Measurements from ENCODE around the gene TTC28.
A peak's percentile ranks its signal among the peaks of the same experiment; 100 is the strongest.

The TTC28 gene

DNA sequence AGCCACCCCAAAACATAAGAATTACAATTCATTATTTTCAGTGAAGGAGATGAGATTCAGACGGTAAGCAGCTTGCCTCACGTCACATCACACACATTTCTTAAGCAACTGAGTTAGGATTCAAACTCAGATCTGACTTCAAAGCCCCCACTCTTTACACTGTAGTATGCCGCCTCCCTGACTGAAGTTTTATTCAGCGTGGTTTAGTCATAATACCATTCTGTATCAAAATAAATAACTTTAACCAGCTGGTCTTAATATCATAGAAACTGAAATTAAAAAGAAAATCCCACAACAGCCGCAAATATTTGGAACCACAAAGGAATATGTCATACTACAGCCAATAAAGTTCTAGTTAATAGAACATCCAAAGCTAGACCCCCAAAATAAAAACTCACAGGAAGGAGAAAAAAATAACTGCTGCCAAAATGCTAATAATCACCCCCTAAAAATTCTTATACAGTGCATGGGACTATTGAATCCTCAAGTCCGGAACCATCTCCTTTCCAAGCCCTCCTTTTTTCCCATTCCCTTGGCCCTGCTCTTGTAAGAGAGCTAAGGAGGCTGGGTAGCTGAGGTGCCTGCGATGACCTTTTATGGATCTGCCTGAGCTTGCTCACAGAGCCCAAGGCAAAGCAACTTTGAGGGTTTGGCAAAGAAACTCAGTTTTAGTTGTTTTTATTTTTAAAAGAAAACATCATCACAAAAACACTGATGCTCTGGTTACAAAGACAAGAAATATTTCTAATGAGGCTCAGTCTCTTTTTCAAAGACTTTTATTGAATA lies 334.5 kb downstream of the TTC28 start:
- DNase-seq: no peak

DNA sequence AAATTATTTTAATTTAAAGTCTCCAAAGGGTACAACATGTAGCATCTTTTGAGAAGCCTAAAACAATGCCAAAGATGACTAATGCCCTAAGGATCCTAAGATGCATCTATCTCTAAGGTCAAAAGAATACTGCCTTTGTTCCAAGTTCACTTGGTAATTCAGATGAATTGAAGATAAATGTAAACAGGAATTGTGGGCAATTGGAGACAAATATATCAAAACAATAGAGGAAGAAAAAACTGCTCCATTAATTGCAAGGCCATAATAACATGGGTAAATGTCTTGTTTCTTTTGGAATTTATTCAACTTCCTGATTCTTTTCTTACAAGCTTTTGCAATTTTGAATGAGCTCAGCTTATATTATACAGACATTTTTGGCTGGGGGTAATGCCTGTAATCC lies 338.6 kb downstream of the TTC28 start:
- DNase-seq: no peak

DNA sequence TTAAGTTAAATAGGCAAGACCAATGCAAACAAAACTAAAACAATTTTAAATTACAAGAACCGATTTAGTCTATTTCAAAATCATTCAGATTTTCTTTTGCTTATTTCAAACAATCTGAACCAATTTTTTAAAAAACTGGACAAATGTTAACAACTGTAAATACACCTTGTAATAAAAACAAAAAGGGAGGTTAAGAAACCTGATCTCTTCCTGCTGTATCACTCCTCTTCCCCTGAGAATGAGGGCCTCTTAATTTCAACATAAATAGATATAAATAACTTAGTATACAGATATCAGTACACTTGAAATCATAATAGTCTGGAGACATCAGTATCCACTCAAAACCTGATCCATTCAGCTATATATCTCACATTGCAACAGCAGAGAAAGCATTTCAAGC lies 346.6 kb downstream of the TTC28 start:
- DNase-seq: peak in 2 of 3 experiments; percentile 60 to 61

DNA sequence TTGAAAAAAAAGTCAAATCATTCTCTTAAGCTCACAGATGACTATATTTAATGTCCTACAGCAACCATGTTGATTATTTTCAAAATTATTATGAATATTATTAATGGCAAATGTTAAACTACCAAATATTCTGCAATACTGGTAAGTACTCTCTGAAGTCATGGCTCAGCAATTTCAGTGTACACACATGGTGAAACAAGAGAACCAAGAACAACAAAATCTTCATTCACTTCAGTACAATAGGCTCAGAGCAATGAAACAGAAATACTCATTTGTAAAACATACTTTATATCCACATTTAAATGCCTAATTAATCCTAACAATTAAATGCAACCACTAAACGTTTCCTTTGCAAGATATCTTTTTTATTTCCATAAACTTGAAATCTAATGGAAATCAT lies 347.2 kb downstream of the TTC28 start:
- DNase-seq: peak in 1 of 3 experiments; percentile 32

DNA sequence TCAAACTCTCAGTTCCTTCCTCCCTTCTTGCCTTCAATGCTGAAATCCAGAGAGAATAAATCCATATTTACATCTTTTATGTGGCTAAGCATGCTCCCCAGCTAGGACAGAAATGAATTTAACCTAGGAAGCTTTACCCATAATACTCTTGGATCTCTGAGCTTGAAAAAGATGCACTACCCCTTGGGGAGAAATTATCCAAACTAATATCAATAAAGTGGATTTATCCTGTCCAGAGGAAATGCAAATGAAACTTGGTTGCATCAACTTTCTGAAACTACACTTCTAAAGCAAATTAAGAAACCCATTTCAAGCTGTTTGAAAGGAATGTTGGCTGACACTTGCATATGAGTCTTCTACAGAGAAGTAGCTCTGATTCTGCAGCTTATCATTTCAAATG lies 347.9 kb downstream of the TTC28 start:
- no peak for DNase-seq

DNA sequence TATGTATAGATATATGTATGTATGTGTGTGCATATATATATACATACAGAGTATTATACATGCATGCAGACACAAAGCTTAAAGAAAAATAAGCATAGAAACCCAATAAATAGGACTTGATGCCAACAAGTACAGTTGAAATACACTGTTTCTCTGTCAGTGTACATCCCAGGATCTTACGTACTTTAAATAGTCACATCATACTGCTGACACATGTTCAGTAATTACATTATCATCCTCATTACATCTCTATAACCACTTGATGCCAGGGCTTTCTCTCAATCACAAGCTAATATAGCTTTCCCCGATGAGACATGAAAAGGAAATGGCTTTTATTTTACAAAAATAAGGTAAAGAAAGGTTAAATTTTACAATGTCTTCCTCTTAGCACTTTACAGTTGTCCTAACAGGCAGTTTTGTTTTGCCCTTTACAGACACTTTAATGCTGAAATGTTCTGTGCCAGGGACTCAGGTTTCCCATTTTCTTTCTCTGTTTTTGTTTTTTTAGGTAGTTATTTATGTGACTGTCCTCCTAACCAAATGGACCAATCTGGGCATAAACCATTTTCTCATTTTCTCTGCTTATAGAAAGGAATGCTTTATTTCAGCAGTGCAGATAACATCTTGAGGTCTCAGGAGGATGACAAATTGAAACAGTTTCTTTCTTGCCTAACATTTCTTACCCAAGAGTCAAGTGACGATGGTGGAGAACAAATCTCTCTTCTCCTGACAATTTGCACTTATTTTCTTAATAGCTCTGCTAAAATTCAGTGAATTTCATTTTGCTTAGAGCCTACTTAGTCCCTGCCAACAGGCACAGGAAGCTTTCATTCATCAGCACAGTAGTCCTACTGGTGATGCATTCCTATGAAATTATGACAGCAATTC lies 350.2 kb downstream of the TTC28 start:
- DNase-seq: no peak

DNA sequence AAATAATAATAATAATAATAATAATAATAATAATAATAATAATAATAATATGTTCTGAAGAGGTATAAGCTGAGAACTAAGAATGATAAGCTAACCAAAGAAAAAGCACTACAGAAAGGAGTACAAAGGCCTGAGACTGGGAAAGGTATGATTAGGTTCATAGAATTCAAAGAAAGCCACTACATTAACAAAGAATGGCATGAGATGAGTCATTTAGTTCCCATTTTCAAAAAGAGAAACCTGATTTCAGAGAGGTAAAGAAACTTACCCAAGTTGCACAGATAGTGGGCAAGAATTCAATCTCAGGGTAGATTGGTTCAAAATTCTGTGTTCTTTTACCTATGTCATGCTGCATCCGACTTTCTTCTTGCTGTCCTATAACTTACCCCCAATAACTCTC lies 350.9 kb downstream of the TTC28 start:
- DNase-seq: no peak

DNA sequence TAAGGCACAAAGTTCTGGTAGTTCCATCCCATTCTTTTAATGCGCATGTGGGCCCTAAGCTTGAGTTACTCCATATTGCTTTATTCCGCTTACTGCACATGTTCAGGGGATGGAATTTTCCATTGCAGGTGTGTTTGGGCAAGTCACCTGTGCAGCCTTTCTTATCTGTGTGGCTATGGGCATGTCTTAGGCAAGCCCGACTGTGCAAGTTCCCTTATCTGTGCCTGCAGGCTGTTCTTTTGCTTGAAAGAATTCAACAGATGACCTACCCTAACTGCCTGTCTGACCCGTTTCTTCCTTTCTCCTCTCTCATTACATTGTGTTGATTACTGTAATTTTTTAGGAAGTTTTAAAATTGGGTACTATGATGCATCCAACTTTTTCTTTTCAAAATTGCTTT lies 363.6 kb downstream of the TTC28 start:
- no peak for DNase-seq

DNA sequence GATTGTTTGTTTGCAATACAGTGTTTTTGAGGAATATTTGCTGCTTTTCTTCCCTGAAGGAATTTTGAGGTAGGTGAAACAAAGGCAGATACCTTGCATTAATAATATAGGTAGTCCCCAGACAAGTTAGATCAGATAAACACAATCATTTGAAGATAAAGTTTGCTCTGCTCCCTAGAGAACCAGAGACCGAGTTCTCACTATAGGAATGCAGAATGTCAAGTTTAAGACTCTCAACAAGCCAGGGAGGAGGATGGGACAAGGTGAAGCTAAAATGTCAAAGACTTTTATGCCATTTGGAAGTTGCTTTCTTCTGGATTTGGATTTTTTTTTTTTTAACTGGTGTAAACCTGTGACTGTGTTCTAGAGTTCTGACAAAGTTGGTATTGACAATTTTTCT lies 364.7 kb downstream of the TTC28 start:
- no peak for DNase-seq

DNA sequence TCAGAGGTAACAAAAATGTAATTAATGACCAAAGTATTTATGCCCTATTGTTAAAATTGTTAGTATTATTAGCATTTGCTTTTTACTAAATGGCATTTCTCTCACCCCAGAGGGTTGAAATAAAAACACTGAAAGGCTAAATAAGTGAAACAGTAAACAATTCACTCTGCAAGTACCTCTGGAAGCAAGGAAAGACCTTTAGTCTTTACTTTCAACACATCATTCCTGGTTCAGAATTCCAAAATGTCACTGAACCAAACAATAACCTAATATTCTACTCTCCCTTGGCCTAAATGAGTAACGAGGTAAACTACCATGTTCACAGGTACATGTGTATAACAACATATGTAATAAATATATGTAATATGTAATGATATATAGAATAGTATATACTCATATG lies 369.3 kb downstream of the TTC28 start:
- no peak for DNase-seq

DNA sequence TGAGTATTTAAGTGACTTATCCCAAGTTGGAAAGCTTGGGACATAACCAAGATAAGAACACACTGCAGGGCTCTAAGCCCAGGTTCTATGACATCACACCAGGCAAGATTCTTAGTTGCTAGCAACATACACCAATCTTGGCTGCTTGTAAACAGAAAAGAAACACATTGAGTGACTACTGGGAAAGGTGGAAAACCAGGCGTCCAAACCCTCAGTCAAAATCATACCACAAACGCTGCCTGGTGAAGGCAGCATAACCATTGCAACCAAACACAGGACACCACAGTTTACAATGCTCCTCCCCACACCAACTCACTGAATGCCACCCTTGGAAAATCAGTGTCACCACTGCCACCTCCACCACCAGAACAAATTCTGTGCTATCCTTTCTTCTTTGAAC lies 379.9 kb downstream of the TTC28 start:
- DNase-seq: no peak

DNA sequence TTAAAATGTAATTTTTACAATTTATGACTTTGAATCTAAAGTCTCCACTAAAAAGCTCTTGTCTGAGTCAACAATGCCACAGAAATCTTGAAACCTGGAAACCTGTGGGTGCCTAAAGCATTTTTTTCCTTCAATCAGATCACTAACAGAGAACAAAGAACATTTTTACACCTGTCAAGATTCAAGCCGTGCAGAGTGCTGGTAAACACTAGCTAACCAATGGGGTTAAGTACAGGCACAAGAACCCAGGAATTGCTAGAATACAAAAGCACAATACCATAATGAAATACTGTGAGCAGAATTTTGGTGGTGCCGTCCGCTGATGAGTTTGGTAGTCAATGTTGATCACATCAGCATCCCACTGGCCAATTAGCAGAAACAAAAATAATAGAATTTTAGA lies 380.3 kb downstream of the TTC28 start:
- peak; percentile 23 to 74 (median 55) for DNase-seq

DNA sequence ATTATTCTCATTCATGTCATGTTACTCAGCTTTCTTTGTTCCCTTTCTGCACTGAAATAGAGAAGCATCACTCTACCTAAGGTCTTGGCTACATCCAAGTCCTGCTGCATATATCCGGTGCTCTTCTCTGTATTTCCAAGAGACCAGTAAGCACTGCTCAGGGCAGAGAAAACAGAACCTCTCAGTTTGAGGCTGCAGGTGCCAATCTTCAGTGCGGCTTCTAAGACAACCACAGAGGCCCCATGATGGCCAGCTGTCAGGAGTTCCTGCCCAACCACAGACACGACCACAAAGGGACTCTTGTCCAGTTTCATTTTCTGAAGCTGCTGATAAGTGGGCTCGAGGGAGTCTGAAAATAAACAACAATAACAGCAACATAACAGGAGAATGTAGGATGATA lies 382.1 kb downstream of the TTC28 start:
- DNase-seq: peak in 1 of 3 experiments; percentile 49

DNA sequence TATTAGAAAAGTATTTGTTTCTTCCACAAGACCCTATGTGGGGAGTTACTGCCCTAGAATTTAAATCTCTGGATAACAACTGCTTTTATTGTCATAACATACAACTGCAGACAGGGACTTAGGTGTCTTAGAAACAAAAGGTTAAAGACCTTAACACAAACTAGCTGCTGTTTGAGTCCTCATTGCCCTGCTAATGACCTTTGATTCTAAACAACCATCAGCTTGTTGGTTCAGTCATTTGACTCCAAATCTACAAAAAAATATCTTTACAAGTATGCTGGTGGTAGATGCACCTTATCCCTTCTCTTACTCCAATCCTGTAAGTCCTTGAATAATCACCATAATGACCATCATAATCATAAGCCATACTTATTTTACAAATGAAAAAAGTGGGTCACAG lies 383.2 kb downstream of the TTC28 start:
- no peak for DNase-seq

DNA sequence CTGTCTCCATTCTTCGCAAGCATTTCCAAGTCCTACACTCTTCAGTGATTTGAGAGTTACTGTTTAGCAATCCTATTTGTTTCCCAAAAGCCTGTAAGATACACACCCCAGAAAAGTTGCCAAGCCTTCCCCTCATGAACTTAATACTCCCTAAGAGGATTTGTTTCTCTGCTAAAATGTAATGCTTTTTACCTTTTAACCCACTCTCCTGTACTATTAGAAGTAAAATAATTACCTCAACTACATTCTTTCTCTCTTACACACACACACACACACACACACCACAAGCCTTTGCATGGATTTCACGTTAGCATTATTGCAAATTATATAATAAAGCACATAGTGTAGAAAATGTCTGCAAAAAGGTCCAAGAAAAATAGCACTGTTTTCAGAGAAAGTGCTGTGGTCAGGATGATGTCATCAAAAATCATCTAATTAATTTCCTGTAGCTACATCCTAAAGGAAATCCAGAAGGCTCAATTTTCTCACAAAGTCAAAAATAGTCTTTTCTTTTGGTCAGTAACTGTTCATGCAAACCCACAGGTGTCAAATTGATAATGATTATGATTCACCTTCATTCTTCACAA lies 396.5 kb downstream of the TTC28 start:
- DNase-seq: no peak

DNA sequence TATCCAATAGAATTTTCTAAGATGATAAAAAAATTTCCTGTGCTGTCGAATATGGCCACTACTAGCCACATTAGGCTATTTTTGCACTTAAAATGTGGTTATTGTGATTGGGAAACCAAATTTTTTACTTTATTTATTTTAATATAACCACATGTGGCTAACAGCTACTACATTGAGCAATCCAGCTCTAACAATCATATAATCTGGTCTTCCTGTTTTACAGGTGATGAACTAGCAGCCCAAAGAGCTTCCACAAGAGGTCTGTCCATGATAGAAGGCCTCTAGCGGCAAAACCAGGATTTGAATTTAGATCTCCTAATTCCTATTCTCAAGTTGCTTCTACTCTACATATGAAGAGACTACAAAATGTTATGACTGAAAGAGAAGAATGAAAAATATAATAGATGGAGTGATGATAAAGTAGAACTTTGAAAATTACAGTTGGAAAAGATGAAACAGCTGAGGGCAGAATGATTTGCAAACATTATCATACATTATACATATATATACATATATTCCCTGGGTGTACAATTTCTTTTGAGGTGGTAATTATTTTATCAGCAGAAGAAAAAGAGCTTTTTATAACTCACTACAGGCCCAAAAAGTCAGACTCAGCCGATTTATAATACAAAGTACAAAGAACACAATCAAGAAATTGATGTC lies 397.1 kb downstream of the TTC28 start:
- DNase-seq: no peak

DNA sequence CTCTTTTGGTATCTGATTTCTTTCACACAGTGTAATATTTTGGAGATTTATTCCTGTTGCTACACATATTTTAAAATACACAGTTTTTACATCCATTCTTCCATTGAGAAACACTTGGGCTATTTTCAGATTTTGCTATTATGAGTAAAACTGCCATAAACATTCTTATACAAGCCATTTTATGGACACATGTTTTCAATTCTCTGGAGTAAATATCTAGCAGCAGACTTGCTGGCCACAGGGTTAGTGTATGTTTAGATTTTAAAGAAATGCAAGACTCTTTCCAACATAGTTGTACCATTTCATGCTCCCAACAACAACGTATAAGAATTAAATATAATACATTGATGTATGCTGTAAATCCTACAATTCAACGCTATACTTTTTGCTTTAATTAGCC lies 399.8 kb downstream of the TTC28 start:
- DNase-seq: no peak

DNA sequence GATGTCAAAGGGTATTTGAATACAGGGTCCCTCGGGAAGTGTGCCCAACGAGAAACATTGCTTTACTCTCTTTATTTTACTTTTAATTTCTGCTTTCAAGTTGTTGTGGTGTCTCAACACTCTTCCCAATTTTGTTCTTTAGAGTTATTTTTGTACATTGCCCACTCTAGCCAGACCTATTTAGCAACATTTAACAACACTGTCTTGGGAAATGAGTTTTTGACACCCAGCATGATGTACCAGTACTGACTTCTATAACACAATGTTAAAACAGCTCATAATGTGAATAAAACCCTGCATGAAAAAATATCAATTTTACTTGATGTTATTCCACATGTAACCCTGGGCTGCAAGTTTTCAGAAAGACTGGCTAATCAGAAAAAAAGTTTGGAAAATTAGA lies 410.4 kb downstream of the TTC28 start:
- DNase-seq: no peak

DNA sequence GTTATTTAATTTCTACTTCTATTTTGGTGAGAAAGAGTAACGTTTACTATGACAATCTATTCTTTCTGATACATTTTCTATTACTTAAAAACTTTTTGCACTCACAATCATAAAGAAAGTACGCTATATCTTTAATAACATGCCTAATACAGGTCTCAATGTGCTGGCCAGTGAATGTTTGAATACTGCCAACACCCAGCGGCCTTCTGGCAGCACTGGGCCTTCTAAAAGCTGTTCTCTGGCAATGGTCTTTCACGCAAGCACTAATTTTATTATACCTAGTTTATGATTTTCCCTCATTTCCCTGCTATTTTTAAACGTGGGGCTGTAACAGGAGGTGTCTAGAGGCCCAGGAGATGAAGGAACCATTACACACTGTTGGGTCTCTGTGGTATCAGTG lies 410.8 kb downstream of the TTC28 start:
- no peak for DNase-seq

DNA sequence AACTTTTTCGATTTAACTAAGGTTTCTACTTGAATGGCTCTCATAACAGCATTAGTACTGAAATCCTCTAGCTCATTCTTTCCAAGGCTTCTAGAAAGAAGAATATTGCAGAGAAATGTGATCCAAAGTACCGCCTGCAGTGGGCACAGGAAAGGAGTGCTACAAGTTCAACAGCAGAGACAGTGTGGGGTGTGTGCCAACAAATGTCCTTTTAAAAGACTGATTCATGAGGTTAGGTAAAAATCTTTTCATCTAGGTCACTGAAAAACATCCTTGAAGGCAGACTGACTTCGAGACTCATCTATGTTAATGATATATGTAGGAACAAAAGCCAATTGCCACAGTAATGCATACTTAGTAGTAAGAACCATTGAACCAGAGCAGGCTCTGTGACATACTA lies 411.5 kb downstream of the TTC28 start:
- no peak for DNase-seq

DNA sequence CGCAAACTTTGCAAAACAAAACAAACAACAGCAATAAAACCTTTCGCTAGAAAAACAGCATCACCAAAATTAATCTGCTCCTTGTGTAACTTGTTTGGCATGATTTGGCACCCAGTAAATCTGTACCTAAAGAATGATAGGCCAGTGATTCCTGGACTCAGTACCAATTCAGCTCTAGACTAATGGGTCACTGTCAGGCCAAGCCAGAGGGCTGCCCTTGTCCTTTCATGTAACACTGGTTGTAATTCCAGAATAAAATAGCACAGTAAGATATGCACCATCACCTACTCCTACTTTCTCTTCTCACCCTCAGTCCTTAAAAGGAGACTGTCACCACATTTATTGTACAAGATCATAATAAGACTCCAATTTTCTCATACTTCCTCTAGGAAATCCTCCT lies 419.0 kb downstream of the TTC28 start:
- DNase-seq: no peak

DNA sequence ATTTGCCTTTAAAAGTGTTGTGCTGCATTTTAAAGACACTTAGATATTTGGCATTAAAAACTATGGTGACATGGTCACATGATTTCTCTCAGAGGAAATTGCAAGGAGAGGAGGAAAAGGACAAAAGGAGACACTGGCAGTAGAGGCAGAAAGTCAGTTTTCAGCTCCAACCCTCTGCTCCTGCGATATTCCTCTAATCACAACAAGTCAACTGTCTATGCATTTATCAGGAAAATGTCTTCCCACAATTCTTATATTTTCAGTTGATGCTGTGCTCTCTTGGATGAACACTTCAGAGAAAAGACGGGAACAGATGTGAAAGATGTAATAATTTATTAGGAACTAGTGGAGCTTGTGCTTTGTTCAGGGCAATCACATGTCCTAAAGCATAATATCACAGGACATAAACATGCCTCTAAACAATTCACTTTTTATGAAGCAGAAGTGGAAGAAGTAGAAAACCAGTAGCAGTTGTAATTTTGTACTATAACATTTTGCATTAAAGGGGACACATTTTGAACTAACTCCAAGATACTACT lies 419.8 kb downstream of the TTC28 start:
- DNase-seq: no peak

DNA sequence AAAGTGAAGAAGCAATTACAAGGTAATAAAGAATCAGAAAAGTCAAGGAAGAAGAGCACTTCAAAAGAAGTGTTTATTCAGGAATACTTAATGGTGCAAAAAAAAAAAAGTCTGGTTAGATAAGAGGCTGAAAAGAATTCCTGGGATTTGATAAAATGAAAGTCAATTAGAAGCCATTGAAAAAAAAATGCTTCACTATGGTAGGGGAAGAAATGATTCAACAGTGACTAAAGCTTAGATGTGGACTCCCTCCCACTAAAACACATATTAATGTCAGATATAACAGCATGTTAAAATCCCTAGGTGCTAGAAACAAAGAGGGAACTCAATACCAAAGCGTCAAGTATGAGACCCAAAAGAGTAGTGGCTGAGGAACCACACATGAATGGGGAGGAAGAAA lies 425.2 kb downstream of the TTC28 start:
- DNase-seq: peak in 1 of 3 experiments; percentile 1
